ENCODE results near the gene PDE3A. TPM values are rescaled to one million over a fixed set of nuclear protein-coding genes. Genes with fewer than 3 reads are reported as not detected.

The PDE3A gene
- total RNA-seq, 4 donors from 2014 or later, result 4.4 to 5.3 (median 4.9) TPM

DNA sequence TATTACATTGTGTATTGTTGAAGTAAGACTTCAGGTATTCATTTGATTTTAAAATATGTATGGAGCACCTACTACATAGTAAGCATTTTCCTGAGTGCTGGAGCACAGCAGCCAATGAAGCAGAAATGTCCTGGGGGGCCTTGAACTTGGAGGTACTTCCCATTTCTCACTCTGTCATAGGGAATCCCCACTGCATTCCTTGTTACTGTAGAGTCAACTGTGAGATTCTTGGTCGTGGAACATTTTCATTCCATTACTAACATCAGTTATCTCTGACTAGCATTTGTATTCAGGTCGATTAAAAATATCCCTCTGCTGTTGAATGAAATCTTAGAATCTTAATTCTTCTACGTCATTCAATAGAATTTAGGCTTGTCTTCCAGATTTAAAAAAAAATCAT is 66.7 kb downstream of the PDE3A start:
- H3K4me1 ChIP-seq, result peaks cover 0 to 19% of the 10 kb centered on the region in 2 donors
- ATAC-seq, result no peak
- intact Hi-C loops (cut with DNase I; ENCODE audit: low total_unique reads), result no loop called here
- in situ Hi-C loops (cut with MboI; ENCODE audit: low sequenced_read_pairs in 4 of 4), result no loop called here
- H3K4me3 ChIP-seq, result no peak overlapping the region
- no peak for DNase-seq
- H3K9me3 ChIP-seq, result no peaks in the 10 kb centered on the region
- H3K27ac ChIP-seq, result peak overlapping the region in 2 of 4 donors; percentile 20 to 21
- TF ChIP-seq, protein P1, sequence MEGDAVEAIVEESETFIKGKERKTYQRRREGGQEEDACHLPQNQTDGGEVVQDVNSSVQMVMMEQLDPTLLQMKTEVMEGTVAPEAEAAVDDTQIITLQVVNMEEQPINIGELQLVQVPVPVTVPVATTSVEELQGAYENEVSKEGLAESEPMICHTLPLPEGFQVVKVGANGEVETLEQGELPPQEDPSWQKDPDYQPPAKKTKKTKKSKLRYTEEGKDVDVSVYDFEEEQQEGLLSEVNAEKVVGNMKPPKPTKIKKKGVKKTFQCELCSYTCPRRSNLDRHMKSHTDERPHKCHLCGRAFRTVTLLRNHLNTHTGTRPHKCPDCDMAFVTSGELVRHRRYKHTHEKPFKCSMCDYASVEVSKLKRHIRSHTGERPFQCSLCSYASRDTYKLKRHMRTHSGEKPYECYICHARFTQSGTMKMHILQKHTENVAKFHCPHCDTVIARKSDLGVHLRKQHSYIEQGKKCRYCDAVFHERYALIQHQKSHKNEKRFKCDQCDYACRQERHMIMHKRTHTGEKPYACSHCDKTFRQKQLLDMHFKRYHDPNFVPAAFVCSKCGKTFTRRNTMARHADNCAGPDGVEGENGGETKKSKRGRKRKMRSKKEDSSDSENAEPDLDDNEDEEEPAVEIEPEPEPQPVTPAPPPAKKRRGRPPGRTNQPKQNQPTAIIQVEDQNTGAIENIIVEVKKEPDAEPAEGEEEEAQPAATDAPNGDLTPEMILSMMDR (IDR thresholded peaks at IDR 0.05 in 4 of 5, conservative IDR thresholded peaks at IDR 0.05 in 1 of 5), result no peak
- TF ChIP-seq POLR2A (IDR thresholded peaks at IDR 0.05), result no peak
- no peaks in the 10 kb centered on the region for H3K36me3 ChIP-seq
- H3K27me3 ChIP-seq, result no peaks in the 10 kb centered on the region

DNA sequence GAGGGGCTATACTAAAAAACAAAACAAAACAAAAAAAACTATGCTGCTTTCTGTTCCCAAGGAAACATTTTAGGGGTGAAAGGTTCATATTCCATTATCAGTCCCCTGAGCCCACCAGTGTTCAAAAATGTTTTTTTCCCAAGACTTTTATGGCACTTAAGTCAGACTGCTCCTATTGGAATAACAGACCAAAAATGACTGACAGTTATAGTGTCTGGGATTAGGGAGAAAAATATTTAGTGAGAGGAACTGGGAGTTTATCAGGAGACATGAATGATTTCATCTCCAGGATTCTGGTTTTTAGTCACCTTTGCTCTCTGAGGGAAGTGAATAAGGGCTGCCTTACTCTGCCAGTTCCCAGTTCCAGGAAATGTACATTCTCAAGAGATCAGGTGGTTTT is 68.0 kb downstream of the PDE3A start:
- ATAC-seq, result no peak
- H3K4me1 ChIP-seq, result peaks cover 0 to 19% of the 10 kb centered on the region in 2 donors

DNA sequence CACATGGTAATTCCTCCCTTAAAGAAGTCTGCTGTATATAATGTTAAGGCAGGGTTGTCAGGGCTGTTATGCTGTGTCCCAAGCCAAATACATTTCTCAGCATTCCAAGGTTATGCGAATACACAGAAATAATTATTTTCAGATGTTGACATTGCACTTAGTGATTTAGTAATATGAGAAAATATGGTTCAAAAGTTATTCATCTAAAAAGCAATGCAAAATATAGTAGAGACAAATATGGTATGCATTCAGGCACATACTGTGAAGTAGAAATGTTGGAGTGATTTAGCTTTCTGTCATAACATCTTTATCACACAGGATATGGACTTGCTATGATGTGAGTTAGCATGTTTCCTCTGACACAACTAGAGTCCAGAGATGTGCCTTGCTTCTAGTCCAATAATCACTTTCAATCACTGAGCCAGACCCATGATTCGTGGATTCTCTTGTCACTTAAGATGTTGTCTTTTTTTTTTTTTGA is 70.0 kb downstream of the PDE3A start:
- TF ChIP-seq, protein P1 (IDR thresholded peaks at IDR 0.05 in 4 of 5, conservative IDR thresholded peaks at IDR 0.05 in 1 of 5), result no peak
- no peak for TF ChIP-seq POLR2A (IDR thresholded peaks at IDR 0.05)
- Histone ChIP-seq H3K4me3 (no peak overlapping the region), H3K9me3 (no peaks in the 10 kb centered on the region), H3K36me3 (no peaks in the 10 kb centered on the region), H3K27me3 (no peaks in the 10 kb centered on the region), H3K4me1 (peaks cover 0 to 19% of the 10 kb centered on the region in 2 donors), H3K27ac (peak overlapping the region in 3 of 4 donors; percentile 3 to 30 (median 10))
- in situ Hi-C loops (cut with MboI; ENCODE audit: low sequenced_read_pairs in 4 of 4) (no loop called here), intact Hi-C loops (cut with DNase I; ENCODE audit: low total_unique reads) (no loop called here)
- ATAC-seq (no peak), DNase-seq (no peak)

More for the DNA sequence above, 68.0 kb downstream of the PDE3A start:
- Histone ChIP-seq H3K27ac (peak overlapping the region; percentile 6 to 31 (median 24)), H3K36me3 (no peaks in the 10 kb centered on the region), H3K4me3 (no peak overlapping the region), H3K9me3 (no peaks in the 10 kb centered on the region), H3K27me3 (no peaks in the 10 kb centered on the region)
- intact Hi-C loops (cut with DNase I; ENCODE audit: low total_unique reads) (no loop called here), in situ Hi-C loops (cut with MboI; ENCODE audit: low sequenced_read_pairs in 4 of 4) (no loop called here)
- no peak for DNase-seq
- TF ChIP-seq, protein P1 (IDR thresholded peaks at IDR 0.05 in 4 of 5, conservative IDR thresholded peaks at IDR 0.05 in 1 of 5), result no peak
- no peak for TF ChIP-seq POLR2A (IDR thresholded peaks at IDR 0.05)

DNA sequence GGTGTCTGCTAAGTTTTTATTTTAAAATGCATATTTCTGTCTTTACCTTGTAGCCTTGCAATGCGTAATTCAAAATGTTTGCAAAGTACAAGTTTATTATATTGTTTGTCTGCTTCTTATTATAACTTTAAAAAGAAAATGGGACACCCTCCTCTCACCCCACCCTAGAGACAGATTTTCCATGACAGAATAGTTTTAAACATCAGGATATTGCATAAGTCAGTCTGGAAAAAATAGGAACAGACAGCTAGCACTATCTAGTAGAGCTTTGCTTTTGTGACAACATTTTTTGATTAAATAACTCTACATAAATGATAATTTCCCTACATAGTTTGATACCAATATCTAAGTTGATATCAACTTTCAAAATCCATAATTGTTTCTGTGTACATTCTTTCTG is 71.3 kb downstream of the PDE3A start:
- Histone ChIP-seq H3K27me3 (no peaks in the 10 kb centered on the region), H3K27ac (peak overlapping the region; percentile 16 to 41 (median 32)), H3K9me3 (no peaks in the 10 kb centered on the region), H3K4me3 (no peak overlapping the region), H3K4me1 (peaks cover 0 to 27% of the 10 kb centered on the region in 2 donors), H3K36me3 (no peaks in the 10 kb centered on the region)
- peak; percentile 38 to 45 for ATAC-seq
- no peak for DNase-seq
- intact Hi-C loops (cut with DNase I; ENCODE audit: low total_unique reads) (no loop called here), in situ Hi-C loops (cut with MboI; ENCODE audit: low sequenced_read_pairs in 4 of 4) (no loop called here)
- TF ChIP-seq POLR2A (IDR thresholded peaks at IDR 0.05), result no peak
- TF ChIP-seq, protein P1 (IDR thresholded peaks at IDR 0.05 in 4 of 5, conservative IDR thresholded peaks at IDR 0.05 in 1 of 5), result no peak

DNA sequence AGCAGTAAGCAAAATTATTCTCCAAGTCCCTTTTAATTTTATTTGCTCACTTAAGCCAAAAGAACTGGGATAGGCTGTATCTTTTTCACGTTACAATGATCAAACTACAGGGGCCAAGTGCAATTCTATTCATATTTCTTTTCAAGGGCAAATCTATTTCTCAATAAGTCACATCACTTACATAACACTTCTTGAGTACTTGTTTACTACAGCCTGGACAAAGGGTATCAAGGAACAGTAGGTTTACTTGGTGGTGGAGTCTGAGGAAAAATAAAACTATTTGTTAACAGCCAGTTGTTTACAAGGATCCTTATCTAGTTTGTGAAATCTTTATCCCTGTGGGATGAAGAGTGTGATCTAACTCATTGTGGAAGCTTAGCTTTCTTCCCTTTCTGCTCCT is 72.1 kb downstream of the PDE3A start:
- in situ Hi-C loops (cut with MboI; ENCODE audit: low sequenced_read_pairs in 4 of 4), result no loop called here
- Histone ChIP-seq H3K36me3 (no peaks in the 10 kb centered on the region), H3K4me1 (peaks cover 6 to 25% of the 10 kb centered on the region in 2 donors), H3K27me3 (no peaks in the 10 kb centered on the region), H3K9me3 (no peaks in the 10 kb centered on the region), H3K27ac (peak overlapping the region; percentile 16 to 41 (median 32)), H3K4me3 (no peak overlapping the region)
- intact Hi-C loops (cut with DNase I; ENCODE audit: low total_unique reads), result no loop called here
- no peak for DNase-seq
- ATAC-seq, result peak; percentile 74 to 83
- TF ChIP-seq, protein P1 (IDR thresholded peaks at IDR 0.05 in 4 of 5, conservative IDR thresholded peaks at IDR 0.05 in 1 of 5), result no peak
- TF ChIP-seq POLR2A (IDR thresholded peaks at IDR 0.05), result no peak

Data from gastrocnemius medialis (tissue), 4 donors.